HG02678 (cell line): ENCODE data around the gene FCHO1.
"Not testable (repeated sequence)": the region's sequence is repeated elsewhere in the genome, so short reads cannot be mapped to it uniquely, and the experiment has no call there.

Experiments
- ATAC-seq: cut with Tn5 transposase; IDR thresholded peaks from one replicate; pipeline ENCODE4 v1.9.1; 2021; ENCODE audit warnings: mild to moderate bottlenecking, moderate library complexity; ENCODE audit not compliant: unreplicated experiment

FCHO1 gene

GRCh38 chr19:17761148-17761547, 9.9 kb downstream of the FCHO1 start:
- ATAC-seq: no peak

- no peak for ATAC-seq
Measured at GRCh38 chr19:17762505-17763229, 11.4 kb downstream of the FCHO1 start.

- ATAC-seq: no peak
Measured at GRCh38 chr19:17764348-17764747, 13.1 kb downstream of the FCHO1 start.

- no peak for ATAC-seq
Measured at GRCh38 chr19:17765069-17765618, 13.9 kb downstream of the FCHO1 start.

- ATAC-seq: no peak
Measured at GRCh38 chr19:17766543-17767131, 15.4 kb downstream of the FCHO1 start.

GRCh38 chr19:17767559-17767958, 16.3 kb downstream of the FCHO1 start:
- ATAC-seq: no peak

- ATAC-seq: no peak
Measured at GRCh38 chr19:17770613-17771012, 19.3 kb downstream of the FCHO1 start.

- ATAC-seq: no peak
Measured at GRCh38 chr19:17772172-17772571, 20.9 kb downstream of the FCHO1 start.

- ATAC-seq: no peak
Measured at GRCh38 chr19:17775245-17775927, 24.1 kb downstream of the FCHO1 start.

- peak; percentile 70 for ATAC-seq
Measured at GRCh38 chr19:17775991-17776803, 24.9 kb downstream of the FCHO1 start.

- ATAC-seq: not testable (repeated sequence)
Measured at GRCh38 chr19:17777840-17778239, 26.6 kb downstream of the FCHO1 start.

GRCh38 chr19:17778251-17778967, 27.1 kb downstream of the FCHO1 start:
- no peak for ATAC-seq

GRCh38 chr19:17778968-17779929, 28.0 kb downstream of the FCHO1 start:
- no peak for ATAC-seq

- ATAC-seq: no peak
Measured at GRCh38 chr19:17780781-17781180, 29.5 kb downstream of the FCHO1 start.

GRCh38 chr19:17783721-17784120, 32.4 kb downstream of the FCHO1 start:
- not testable (repeated sequence) for ATAC-seq

- ATAC-seq: no peak
Measured at GRCh38 chr19:17784201-17785008, 33.1 kb downstream of the FCHO1 start.

- no peak for ATAC-seq
Measured at GRCh38 chr19:17787274-17787913, 36.1 kb downstream of the FCHO1 start.

GRCh38 chr19:17788632-17789031, 37.4 kb downstream of the FCHO1 start:
- ATAC-seq: no peak
